Ovary (tissue), 9 donors: ENCODE measurements around the gene ARSI. TPM values are rescaled to one million over a fixed set of nuclear protein-coding genes. Genes with fewer than 3 reads are reported as not detected.

Experiments used
- DNase-seq, 5 donors: peaks; one replicate each; pipeline ENCODE4 v3.0.0-alpha.2; 2019 to 2020
- H3K27ac ChIP-seq, 2 donors: fragments of 200-600 bp; one replicate each; pipeline versions ENCODE4 v1.5.1 to v1.8.0; 2019 to 2022
- H3K27me3 ChIP-seq: fragments of 200-600 bp; one replicate; pipeline ENCODE4 v1.8.0; 2022
- H3K36me3 ChIP-seq: fragments of 200-600 bp; sonication (generic); one replicate; pipeline ENCODE4 v1.5.1; 2019
- H3K4me1 ChIP-seq: one replicate; pipeline ENCODE4 v1.8.1; 2013; ENCODE audit warnings: mild to moderate bottlenecking, moderate library complexity; ENCODE audit not compliant: insufficient read depth
- H3K4me3 ChIP-seq: fragments of 200-600 bp; sonication (generic); one replicate; pipeline ENCODE4 v1.5.1; 2017
- H3K9me3 ChIP-seq, 2 donors: fragments of 200-600 bp in 1 of 2; sonication (generic) in 1 of 2; one replicate each; pipeline versions ENCODE4 v1.5.1 to v1.8.1; 2013 to 2019; ENCODE audit warnings: mild to moderate bottlenecking in 1 of 2, moderate library complexity in 1 of 2
- CTCF ChIP-seq, 3 donors: fragments of 450-650 bp in 2 of 3; fragments of 200-600 bp in 1 of 3; IDR thresholded peaks; one replicate each; pipeline versions ENCODE4 v1.5.1 to v1.8.0; 2016 to 2022; ENCODE audit warnings: antibody characterized with exemption in 3 of 3, mild to moderate bottlenecking in 1 of 3
- EP300 ChIP-seq: sonication (generic); formaldehyde crosslinking; IDR thresholded peaks from one replicate; pipeline ENCODE4 v1.6.1; 2017; ENCODE audit warnings: antibody characterized with exemption
- POLR2A ChIP-seq: fragments of 450-650 bp; IDR thresholded peaks from one replicate; pipeline ENCODE4 v1.6.1; 2017; ENCODE audit warnings: antibody characterized with exemption, mild to moderate bottlenecking, moderate library complexity
- WGBS, 3 donors: extraction: QIAGEN DNeasy Blood & Tissue Kit in 1 of 3; methylation state at CpG; one replicate each; pipeline versions ENCODE4 v1.1.5 to v1.1.7; 2013 to 2017; 5-methylcytosine and 5-hydroxymethylcytosine counted together
- intact Hi-C, 4 donors: fragments of 100-400 bp; cut with DNase I; formaldehyde crosslinking; loops; one replicate each; pipeline versions ENCODE4 v1.11.0 to v1.15.1; 2022 to 2023
- polyA plus RNA-seq, 2 donors: library from polyadenylated mRNA; stranded (reverse); fragments of 200-250 nt in 1 of 2; fragments of 350-450 nt in 1 of 2; fragmentation: Illumina TruSeq in 1 of 2; extraction: RNeasy Lipid Tissue Mini Kit (QIAGEN cat#74804) in 1 of 2; gene quantifications; one replicate each; pipeline ENCODE4 v1.2.3, GENCODE V29; 2013 to 2014
- total RNA-seq, 7 donors: library from RNA; depleted of rRNA in 2 of 7; stranded (reverse); fragments of >200 nt in 2 of 7; fragmentation: NEBNext Ultra II Directional in 3 of 7; extraction: Animal tissue kit (Norgen Biotek cat#: 25700) in 3 of 7; gene quantifications; one replicate each; pipeline versions ENCODE4 v1.1.0 to v1.2.4, GENCODE V29; 2016 to 2023
- donor health status: DM: no; HTN: no; CAD: no; lungs with moderate emphysema.
- donor health status: DM: no; HTN: no; CAD: no.
- donor health status: Bipolar disorder and iron deficiency.
- donor health status: DM: yes; HTN: yes; CAD: no.
- donor health status: DM: no; HTN: no; CAD: no.
- donor health status: DM: yes; HTN: yes; CAD: no.

ARSI gene
- total and polyA plus RNA-seq, 9 donors, result 0.15 to 1.4 (median 0.63) TPM

- TF ChIP-seq EP300, result no peak
- no peak for TF ChIP-seq CTCF (IDR thresholded peaks at IDR 0.05)
- TF ChIP-seq POLR2A, result no peak
- H3K9me3 ChIP-seq, result no peaks in the 10 kb centered on the region
- H3K4me1 ChIP-seq, result no peaks in the 10 kb centered on the region
- no peak for DNase-seq
- intact Hi-C loops, result no loop called here
- no peak overlapping the region for H3K27ac ChIP-seq
- H3K36me3 ChIP-seq, result no peaks in the 10 kb centered on the region
- no peak overlapping the region for H3K4me3 ChIP-seq
- H3K27me3 ChIP-seq, result no peaks in the 10 kb centered on the region
- WGBS, 3 donors, result 91% methylated on average over 13 of the region's 13 CpGs
Measured at GRCh38 chr5:150279330-150280020, 23.2 kb downstream of the ARSI start.

- whole genome bisulfite sequencing, 3 donors, result 78 to 85% (median 80%) methylated on average over 6 of the region's 6 CpGs
- Histone ChIP-seq H3K4me1 (no peaks in the 10 kb centered on the region), H3K4me3 (no peak overlapping the region), H3K27ac (no peak overlapping the region), H3K36me3 (no peaks in the 10 kb centered on the region), H3K9me3 (no peaks in the 10 kb centered on the region), H3K27me3 (no peaks in the 10 kb centered on the region)
- intact Hi-C loops, result no loop called here
- DNase-seq, result no peak
- no peak for TF ChIP-seq CTCF (IDR thresholded peaks at IDR 0.05)
- TF ChIP-seq EP300, result no peak
- no peak for TF ChIP-seq POLR2A
Measured at GRCh38 chr5:150278916-150279315, 23.8 kb downstream of the ARSI start.

- H3K4me3 ChIP-seq, result no peak overlapping the region
- 42 to 54% (median 51%) methylated on average over 7 of the region's 7 CpGs for whole genome bisulfite sequencing, 3 donors
- DNase-seq, result no peak
- no peaks in the 10 kb centered on the region for H3K4me1 ChIP-seq
- intact Hi-C loops, result no loop called here
- TF ChIP-seq EP300 (no peak), CTCF (IDR thresholded peaks at IDR 0.05) (no peak), POLR2A (no peak)
- no peaks in the 10 kb centered on the region for H3K27me3 ChIP-seq
- no peaks in the 10 kb centered on the region for H3K9me3 ChIP-seq
- H3K36me3 ChIP-seq, result no peaks in the 10 kb centered on the region
- H3K27ac ChIP-seq, result no peak overlapping the region
Measured at GRCh38 chr5:150278046-150278730, 24.5 kb downstream of the ARSI start.

GRCh38 chr5:150277043-150277442 is 25.7 kb downstream of the ARSI start:
- Histone ChIP-seq H3K27me3 (no peaks in the 10 kb centered on the region), H3K27ac (no peak overlapping the region), H3K9me3 (no peaks in the 10 kb centered on the region), H3K4me3 (no peak overlapping the region), H3K36me3 (no peaks in the 10 kb centered on the region), H3K4me1 (no peaks in the 10 kb centered on the region)
- DNase-seq, result no peak
- no peak for TF ChIP-seq POLR2A
- TF ChIP-seq EP300, result no peak
- TF ChIP-seq CTCF (IDR thresholded peaks at IDR 0.05), result no peak
- WGBS, 3 donors, result 77 to 82% (median 77%) methylated on average over 4 of the region's 4 CpGs
- intact Hi-C loops, result no loop called here
